ENCODE measurements around the gene ITGB1BP1. TPM values are rescaled to one million over a fixed set of nuclear protein-coding genes. Genes with fewer than 3 reads are reported as not detected.
A peak's percentile ranks its signal among the peaks of the same experiment; 100 is the strongest.

ITGB1BP1 gene
- total and polyA plus RNA-seq, 9 of the 15 experiments (the other 6 are each of a cell fraction or from before 2014, with no cell fraction given): 37.8 to 95.3 (median 50.4) TPM

DNA sequence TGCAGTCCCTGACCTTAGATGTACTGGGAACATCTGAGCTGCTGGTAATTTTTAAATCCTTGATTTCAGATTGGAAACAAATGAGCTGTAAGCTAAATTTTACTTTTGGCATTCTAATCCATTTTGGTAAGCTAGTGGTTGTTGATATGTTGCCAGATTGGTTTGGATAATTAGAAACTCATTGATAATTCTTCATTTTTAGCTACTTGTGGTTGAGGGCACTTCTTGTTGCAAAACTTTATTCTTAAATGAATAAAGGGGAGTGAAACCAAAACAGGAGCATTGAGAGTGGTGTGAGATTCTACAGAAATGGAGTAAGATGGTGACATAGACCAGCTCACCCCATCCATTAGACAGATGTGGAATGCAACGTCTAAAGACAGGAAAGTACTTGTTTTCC lies 64.5 kb downstream of the ITGB1BP1 start (continued):
- TF ChIP-seq, protein P1, sequence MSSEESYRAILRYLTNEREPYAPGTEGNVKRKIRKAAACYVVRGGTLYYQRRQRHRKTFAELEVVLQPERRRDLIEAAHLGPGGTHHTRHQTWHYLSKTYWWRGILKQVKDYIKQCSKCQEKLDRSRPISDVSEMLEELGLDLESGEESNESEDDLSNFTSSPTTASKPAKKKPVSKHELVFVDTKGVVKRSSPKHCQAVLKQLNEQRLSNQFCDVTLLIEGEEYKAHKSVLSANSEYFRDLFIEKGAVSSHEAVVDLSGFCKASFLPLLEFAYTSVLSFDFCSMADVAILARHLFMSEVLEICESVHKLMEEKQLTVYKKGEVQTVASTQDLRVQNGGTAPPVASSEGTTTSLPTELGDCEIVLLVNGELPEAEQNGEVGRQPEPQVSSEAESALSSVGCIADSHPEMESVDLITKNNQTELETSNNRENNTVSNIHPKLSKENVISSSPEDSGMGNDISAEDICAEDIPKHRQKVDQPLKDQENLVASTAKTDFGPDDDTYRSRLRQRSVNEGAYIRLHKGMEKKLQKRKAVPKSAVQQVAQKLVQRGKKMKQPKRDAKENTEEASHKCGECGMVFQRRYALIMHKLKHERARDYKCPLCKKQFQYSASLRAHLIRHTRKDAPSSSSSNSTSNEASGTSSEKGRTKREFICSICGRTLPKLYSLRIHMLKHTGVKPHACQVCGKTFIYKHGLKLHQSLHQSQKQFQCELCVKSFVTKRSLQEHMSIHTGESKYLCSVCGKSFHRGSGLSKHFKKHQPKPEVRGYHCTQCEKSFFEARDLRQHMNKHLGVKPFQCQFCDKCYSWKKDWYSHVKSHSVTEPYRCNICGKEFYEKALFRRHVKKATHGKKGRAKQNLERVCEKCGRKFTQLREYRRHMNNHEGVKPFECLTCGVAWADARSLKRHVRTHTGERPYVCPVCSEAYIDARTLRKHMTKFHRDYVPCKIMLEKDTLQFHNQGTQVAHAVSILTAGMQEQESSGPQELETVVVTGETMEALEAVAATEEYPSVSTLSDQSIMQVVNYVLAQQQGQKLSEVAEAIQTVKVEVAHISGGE (CRISPR knock-in tag; IDR thresholded peaks at IDR 0.05): no peak
- TF ChIP-seq NFIC (IDR thresholded peaks at IDR 0.05) (no peak), BCOR (IDR thresholded peaks at IDR 0.05) (no peak), TEAD4 (IDR thresholded peaks at IDR 0.05; ENCODE audit: low read length) (no peak), TEAD4 (CRISPR knock-in tag; IDR thresholded peaks at IDR 0.05; ENCODE audit: borderline replicate concordance) (no peak)

DNA sequence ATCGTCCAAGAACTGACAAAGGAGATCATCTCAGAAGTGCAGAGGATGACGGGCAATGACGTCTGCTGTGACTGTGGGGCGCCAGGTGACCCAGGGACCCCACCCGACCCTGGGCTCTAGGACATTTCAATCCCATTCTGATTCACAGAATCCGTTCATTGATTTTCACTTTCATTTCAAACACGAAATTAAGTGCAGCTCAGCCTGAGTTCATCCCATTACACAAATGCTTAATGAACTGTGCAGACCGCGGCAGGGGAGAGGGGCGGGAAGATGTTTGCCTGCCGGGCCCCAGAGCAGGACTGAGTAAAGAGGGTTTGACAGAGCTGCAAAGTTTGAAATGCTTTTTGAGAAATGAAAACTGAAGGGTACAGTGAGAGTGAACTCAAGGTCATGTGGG lies 67.1 kb downstream of the ITGB1BP1 start:
- Histone ChIP-seq H3K4me1 (replicated peaks in 1 of 2; ENCODE audit: control insufficient read depth in 2 of 2, insufficient read depth in 2 of 2, low read length in 2 of 2) (no peaks in the 10 kb centered on the region), H3K9me1 (ENCODE audit: control insufficient read depth, insufficient read depth, low read length) (no peaks in the 10 kb centered on the region), H2AFZ (ENCODE audit: low read depth, low read length) (no peak overlapping the region), H3K27ac (ENCODE audit: extremely low read depth, low read depth, low read length) (no peak overlapping the region), H4K20me1 (replicated peaks; ENCODE audit: control insufficient read depth, insufficient read depth, low read length) (no peaks in the 10 kb centered on the region), H3K36me3 (ENCODE audit: control insufficient read depth, insufficient read depth, low read length) (no peaks in the 10 kb centered on the region), H3K9ac (ENCODE audit: insufficient read depth in 1 of 2, low read depth in 2 of 2, low read length in 2 of 2) (no peak overlapping the region), H3K27me3 (ENCODE audit: control insufficient read depth in 2 of 2, insufficient read depth in 2 of 2, low read length in 2 of 2) (peaks cover 5 to 31% of the 10 kb centered on the region in 2 experiments; a peak in 4 of 5 replicates), H3K4me2 (ENCODE audit: insufficient read depth, low read length) (no peak overlapping the region), H3K79me2 (ENCODE audit: control insufficient read depth, insufficient read depth, low read length) (no peaks in the 10 kb centered on the region), H3K4me3 (no peak overlapping the region), H3K9me3 (replicated peaks; ENCODE audit: control insufficient read depth, insufficient read depth, low read depth, low read length) (no peaks in the 10 kb centered on the region)
- TF ChIP-seq, protein P2, sequence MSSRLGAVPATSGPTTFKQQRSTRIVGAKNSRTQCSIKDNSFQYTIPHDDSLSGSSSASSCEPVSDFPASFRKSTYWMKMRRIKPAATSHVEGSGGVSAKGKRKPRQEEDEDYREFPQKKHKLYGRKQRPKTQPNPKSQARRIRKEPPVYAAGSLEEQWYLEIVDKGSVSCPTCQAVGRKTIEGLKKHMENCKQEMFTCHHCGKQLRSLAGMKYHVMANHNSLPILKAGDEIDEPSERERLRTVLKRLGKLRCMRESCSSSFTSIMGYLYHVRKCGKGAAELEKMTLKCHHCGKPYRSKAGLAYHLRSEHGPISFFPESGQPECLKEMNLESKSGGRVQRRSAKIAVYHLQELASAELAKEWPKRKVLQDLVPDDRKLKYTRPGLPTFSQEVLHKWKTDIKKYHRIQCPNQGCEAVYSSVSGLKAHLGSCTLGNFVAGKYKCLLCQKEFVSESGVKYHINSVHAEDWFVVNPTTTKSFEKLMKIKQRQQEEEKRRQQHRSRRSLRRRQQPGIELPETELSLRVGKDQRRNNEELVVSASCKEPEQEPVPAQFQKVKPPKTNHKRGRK (tag; IDR thresholded peaks at IDR 0.05): no peak
- TF ChIP-seq, protein P3, sequence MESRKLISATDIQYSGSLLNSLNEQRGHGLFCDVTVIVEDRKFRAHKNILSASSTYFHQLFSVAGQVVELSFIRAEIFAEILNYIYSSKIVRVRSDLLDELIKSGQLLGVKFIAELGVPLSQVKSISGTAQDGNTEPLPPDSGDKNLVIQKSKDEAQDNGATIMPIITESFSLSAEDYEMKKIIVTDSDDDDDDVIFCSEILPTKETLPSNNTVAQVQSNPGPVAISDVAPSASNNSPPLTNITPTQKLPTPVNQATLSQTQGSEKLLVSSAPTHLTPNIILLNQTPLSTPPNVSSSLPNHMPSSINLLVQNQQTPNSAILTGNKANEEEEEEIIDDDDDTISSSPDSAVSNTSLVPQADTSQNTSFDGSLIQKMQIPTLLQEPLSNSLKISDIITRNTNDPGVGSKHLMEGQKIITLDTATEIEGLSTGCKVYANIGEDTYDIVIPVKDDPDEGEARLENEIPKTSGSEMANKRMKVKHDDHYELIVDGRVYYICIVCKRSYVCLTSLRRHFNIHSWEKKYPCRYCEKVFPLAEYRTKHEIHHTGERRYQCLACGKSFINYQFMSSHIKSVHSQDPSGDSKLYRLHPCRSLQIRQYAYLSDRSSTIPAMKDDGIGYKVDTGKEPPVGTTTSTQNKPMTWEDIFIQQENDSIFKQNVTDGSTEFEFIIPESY (CRISPR knock-in tag; IDR thresholded peaks at IDR 0.05): 0 out of 2 replicates have a peak, but pooled peaks have one; percentile 15
- DNase-seq (ENCODE audit: extremely low read depth in 1 of 4, low spot score in 3 of 4) (no peak), FAIRE-seq (no peak), ATAC-seq (no peak)
- CTCF ChIA-PET (ENCODE audit: low intra/inter-chr PET ratio): no interaction called here
- 31% methylated on average over 11 of the region's 11 CpGs for WGBS (ENCODE audit: insufficient coverage, low coverage, missing lambda C conversion rate)
- no TSS peak for BruUV-seq (replicated peaks)
- intact Hi-C loops (cut with micrococcal nuclease) (no loop called here), in situ Hi-C loops (cut with MboI) (no loop called here)
- POLR2A ChIA-PET: interaction anchor here (0.8 kb wide), 1 partner anchor 21 kb away, joined by 3 read pairs; no protein-coding TSS in a partner anchor
